ENCODE data around the gene TAP2.

Gene TAP2

GRCh38 chr6:32855467-32856174, 17.1 kb upstream of the TAP2 start:
- H3K4me3 ChIP-seq = peak overlapping the region in 5 of 7 experiments; percentile 81 to 95 (median 90)
- H3K27ac ChIP-seq = peak overlapping the region in 15 of 21 experiments; percentile 8 to 100 (median 98)

DNA sequence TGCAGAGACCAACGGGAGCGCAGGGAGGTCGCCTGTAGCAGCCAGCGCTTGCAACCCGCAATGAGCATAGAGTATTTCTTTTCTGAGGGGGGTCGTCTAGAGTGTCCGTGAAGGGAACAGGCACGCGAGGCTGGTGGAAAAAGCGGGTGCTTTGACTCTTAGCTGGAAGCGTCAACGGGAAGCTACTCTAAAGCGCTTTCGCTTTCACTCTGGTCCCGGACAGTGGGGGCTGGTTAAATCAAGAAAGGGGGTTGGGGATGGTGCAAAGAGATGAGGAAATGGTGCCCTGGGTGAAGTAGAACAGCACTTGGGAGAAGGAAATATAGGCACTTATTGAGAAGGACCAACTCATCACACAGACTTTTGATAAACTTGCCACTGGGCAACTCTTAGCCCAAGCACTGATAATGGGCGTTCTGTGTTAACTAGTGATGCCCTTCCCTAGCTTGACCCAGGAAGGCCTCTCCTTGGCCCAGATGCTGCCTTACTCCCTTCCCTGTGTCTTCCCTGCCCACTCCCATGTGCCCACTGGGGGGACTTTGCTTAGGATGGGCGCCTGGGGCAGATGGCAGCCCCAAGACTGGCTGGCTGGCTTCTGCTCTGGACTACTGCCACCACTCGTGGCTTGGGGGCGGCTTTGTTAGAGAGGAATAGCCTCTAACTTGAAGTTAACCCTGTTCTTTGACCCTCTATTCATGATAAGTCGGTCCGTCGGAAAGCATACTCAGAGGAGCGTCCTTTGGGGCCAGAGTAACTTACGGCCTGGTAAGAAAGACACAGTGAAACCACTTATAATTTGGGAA, 16.0 kb upstream of the TAP2 start:
- peak overlapping the region; percentile 81 to 95 (median 90) for H3K4me3 ChIP-seq
- H3K27ac ChIP-seq = peak overlapping the region; percentile 87 to 100 (median 98)

GRCh38 chr6:32853541-32854375, 15.2 kb upstream of the TAP2 start, which contains the start of the genes PSMB9 and TAP1:
TSS of gene PSMB9 (plus strand) at chr6:32854192. CDS start at chr6:32854230, 38 bp downstream.
TSS of gene TAP1 (minus strand) at chr6:32853704. CDS start at chr6:32853636, 68 bp downstream.
- Histone ChIP-seq H3K4me3 (peak within 1 kb of the TSS; percentile 81 to 95 (median 90)), H3K27ac (peak within 1 kb of the TSS; percentile 87 to 100 (median 98))

- H3K4me3 ChIP-seq = peak overlapping the region; percentile 81 to 95 (median 90)
- peak overlapping the region; percentile 87 to 100 (median 98) for H3K27ac ChIP-seq
Measured at GRCh38 chr6:32852844-32853540, 14.5 kb upstream of the TAP2 start.

GRCh38 chr6:32852018-32852843, 13.7 kb upstream of the TAP2 start:
- Histone ChIP-seq H3K4me3 (peak overlapping the region; percentile 81 to 95 (median 90)), H3K27ac (peak overlapping the region; percentile 87 to 100 (median 98))

GRCh38 chr6:32851025-32851424, 12.5 kb upstream of the TAP2 start:
- peak overlapping the region in 7 of 21 experiments; percentile 15 to 100 (median 98) for H3K27ac ChIP-seq
- H3K4me3 ChIP-seq = peak overlapping the region in 2 of 7 experiments; percentile 81 to 83

DNA sequence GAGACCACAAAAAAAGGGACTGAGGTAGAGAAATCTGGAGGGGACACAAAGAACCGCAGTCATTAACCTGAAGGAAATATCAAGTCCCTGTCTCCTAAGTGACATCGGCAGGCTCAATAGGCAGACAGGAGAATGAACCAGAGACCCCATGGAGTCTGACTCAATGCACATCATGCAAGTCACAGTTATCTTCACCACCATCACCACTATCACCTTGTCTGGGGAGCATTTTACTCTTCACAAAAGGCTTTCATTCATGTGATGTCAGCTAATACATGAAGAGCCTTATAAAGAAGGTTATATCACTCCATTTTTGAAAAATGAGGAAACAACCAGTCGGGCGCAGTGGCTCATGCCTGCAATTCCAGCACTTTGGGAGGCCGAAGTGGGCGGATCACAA, 10.6 kb upstream of the TAP2 start:
- H3K4me3 ChIP-seq = no peak overlapping the region
- H3K27ac ChIP-seq = no peak overlapping the region

- peak overlapping the region in 3 of 21 experiments; percentile 1 to 6 (median 6) for H3K27ac ChIP-seq
- H3K4me3 ChIP-seq = no peak overlapping the region
Measured at GRCh38 chr6:32847795-32848194, 9.3 kb upstream of the TAP2 start.

GRCh38 chr6:32847004-32847403, 8.5 kb upstream of the TAP2 start:
- H3K4me3 ChIP-seq = no peak overlapping the region
- H3K27ac ChIP-seq = peak overlapping the region in 4 of 21 experiments; percentile 5 to 100 (median 52)

DNA sequence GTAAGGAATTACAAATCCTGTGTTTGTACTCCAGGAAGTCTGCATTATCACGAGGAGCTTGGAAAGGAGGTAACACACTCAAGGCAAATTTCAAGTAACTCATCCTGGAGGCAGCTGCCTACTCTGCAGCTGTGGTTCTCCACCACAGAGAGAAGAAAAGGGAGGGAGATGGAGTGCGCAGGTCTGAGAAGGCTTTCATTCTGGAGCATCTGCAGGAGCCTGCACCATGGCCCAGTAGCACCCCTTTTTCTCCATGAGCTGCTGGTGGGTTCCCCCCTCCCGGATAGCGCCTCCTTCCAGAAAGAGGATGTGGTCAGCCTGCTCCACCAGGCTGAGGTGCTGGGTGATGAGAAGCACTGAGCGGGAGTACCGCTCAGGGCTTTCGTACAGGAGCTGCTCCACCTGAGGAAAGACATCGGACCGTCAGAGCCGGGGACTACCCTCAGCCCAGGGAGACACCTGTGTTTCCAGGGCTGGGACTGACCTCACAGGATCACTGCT, 6.9 kb upstream of the TAP2 start:
- Histone ChIP-seq H3K4me3 (peak overlapping the region; percentile 68 to 85 (median 80)), H3K27ac (peak overlapping the region in 20 of 21 experiments; percentile 93 to 100 (median 98))

DNA sequence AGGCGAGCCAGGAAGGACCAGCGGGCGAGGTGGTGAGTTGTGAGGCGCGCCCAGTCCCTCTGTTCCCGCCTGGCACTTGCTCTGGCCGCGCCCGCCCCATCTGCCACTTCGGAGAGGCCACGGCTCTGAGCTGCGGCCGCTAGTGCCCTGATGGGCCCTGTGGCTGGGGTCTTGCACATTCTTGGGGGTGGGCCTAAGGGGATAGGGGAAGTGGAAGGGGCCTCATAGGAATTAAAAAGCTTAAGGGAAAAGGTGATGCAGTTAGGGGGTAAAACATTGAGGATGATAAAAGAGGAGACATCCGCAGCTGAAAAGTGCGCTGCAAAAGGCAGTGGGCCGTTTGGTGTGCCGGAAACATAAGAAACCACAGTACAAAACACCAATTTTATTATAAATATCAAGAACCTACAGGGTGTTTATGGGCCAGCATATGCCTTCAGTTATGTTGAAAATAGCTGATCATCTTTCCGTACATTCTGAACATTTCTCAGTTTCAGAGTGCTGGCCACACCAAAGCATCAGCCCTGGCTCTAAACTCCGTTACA, 6.4 kb upstream of the TAP2 start:
- Histone ChIP-seq H3K27ac (peak overlapping the region; percentile 8 to 100 (median 97)), H3K4me3 (peak overlapping the region; percentile 68 to 85 (median 80))

- H3K27ac ChIP-seq = peak within 1 kb of the TSS; percentile 93 to 100 (median 97)
Measured at GRCh38 chr6:32843979-32844838, 5.7 kb upstream of the TAP2 start, which contains the start of gene PSMB8. TSS of gene PSMB8 (minus strand) at chr6:32844047. CDS start at chr6:32843996, 51 bp downstream.

GRCh38 chr6:32843331-32843978, 4.9 kb upstream of the TAP2 start:
- H3K27ac ChIP-seq = peak overlapping the region; percentile 93 to 100 (median 97)

More at GRCh38 chr6:32843979-32844838, 5.7 kb upstream of the TAP2 start, which contains the start of gene PSMB8:
- H3K4me3 ChIP-seq = peak within 1 kb of the TSS; percentile 68 to 85 (median 80)

GRCh38 chr6:32842690-32843089, 4.2 kb upstream of the TAP2 start:
- H3K4me3 ChIP-seq = peak overlapping the region in 6 of 7 experiments; percentile 68 to 85 (median 80)
- H3K27ac ChIP-seq = peak overlapping the region in 19 of 21 experiments; percentile 9 to 100 (median 98)

More at GRCh38 chr6:32843331-32843978, 4.9 kb upstream of the TAP2 start:
- H3K4me3 ChIP-seq = peak overlapping the region; percentile 68 to 85 (median 80)

DNA sequence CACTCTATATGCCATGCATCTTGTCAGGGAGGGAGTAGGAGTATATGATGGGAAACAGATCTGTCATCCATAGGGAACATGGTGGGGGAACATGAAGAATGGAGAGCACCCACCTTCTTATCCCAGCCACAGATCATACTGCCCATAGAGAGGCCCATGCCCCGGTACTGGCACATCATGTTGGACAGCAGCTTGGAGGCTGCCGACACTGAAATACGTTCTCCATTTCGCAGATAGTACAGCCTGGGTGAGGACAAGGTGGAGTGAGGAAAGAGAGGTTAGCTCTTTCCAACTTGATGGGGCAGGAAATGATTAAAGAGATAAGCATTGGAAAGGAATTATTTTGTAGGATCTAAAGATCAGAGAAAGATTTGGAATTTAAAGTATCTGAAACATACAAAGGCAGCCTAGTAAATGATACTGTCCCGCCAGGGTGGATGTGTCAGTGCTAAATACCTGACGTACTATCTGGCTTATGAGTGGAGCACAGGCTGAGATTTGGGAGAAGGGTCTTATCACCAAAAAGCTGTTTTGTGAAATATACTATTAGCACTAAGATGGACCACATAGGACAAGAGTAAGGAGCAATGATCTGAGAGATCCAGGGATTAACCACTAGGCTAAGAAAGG, 3.6 kb upstream of the TAP2 start:
- Histone ChIP-seq H3K27ac (peak overlapping the region in 11 of 21 experiments; percentile 9 to 100 (median 98)), H3K4me3 (peak overlapping the region in 4 of 7 experiments; percentile 80 to 85 (median 82))
